Measurements from ENCODE around the gene PLXNA4.

Gene PLXNA4

GRCh38 chr7:132499065-132499464 lies 77.2 kb downstream of the PLXNA4 start:
- DNase-seq (ENCODE audit: low read depth): no peak
- TF ChIP-seq CTCF (IDR thresholded peaks at IDR 0.05; ENCODE audit: low read depth, low read length, missing control alignments): no peak
- H3K4me3 ChIP-seq (ENCODE audit: low read depth, low read length): no peak overlapping the region
- in situ Hi-C loops (cut with HindIII; ENCODE audit: low sequenced_read_pairs): no loop called here

GRCh38 chr7:132498319-132498718 lies 78.0 kb downstream of the PLXNA4 start:
- DNase-seq (ENCODE audit: low read depth): no peak
- H3K4me3 ChIP-seq (ENCODE audit: low read depth, low read length): no peak overlapping the region
- in situ Hi-C loops (cut with HindIII; ENCODE audit: low sequenced_read_pairs): no loop called here
- no peak for TF ChIP-seq CTCF (IDR thresholded peaks at IDR 0.05; ENCODE audit: low read depth, low read length, missing control alignments)

- H3K4me3 ChIP-seq (ENCODE audit: low read depth, low read length): no peak overlapping the region
- no peak for DNase-seq (ENCODE audit: low read depth)
- in situ Hi-C loops (cut with HindIII; ENCODE audit: low sequenced_read_pairs): no loop called here
- no peak for TF ChIP-seq CTCF (IDR thresholded peaks at IDR 0.05; ENCODE audit: low read depth, low read length, missing control alignments)
These were observed 79.2 kb downstream of the PLXNA4 start for GRCh38 chr7:132497098-132497497.

GRCh38 chr7:132495936-132496335 lies 80.3 kb downstream of the PLXNA4 start:
- in situ Hi-C loops (cut with HindIII; ENCODE audit: low sequenced_read_pairs): no loop called here
- no peak overlapping the region for H3K4me3 ChIP-seq (ENCODE audit: low read depth, low read length)
- no peak for DNase-seq (ENCODE audit: low read depth)
- TF ChIP-seq CTCF (IDR thresholded peaks at IDR 0.05; ENCODE audit: low read depth, low read length, missing control alignments): no peak

- no peak for DNase-seq (ENCODE audit: low read depth)
- H3K4me3 ChIP-seq (ENCODE audit: low read depth, low read length): no peak overlapping the region
- in situ Hi-C loops (cut with HindIII; ENCODE audit: low sequenced_read_pairs): loop anchor here (5.0 kb wide), 1 partner anchor 62 kb away; no protein-coding TSS in a partner anchor
- no peak for TF ChIP-seq CTCF (IDR thresholded peaks at IDR 0.05; ENCODE audit: low read depth, low read length, missing control alignments)
These were observed 81.8 kb downstream of the PLXNA4 start for GRCh38 chr7:132494474-132494873.

GRCh38 chr7:132492823-132493445 lies 83.3 kb downstream of the PLXNA4 start:
- DNase-seq (ENCODE audit: low read depth): no peak
- in situ Hi-C loops (cut with HindIII; ENCODE audit: low sequenced_read_pairs): loop anchor here (5.0 kb wide), 1 partner anchor 61 kb away; no protein-coding TSS in a partner anchor
- TF ChIP-seq CTCF (IDR thresholded peaks at IDR 0.05; ENCODE audit: low read depth, low read length, missing control alignments): no peak
- H3K4me3 ChIP-seq (ENCODE audit: low read depth, low read length): no peak overlapping the region
